NCI-H2196 (cell line): ENCODE measurements around the gene RNH1.

Experiments used
- DNase-seq: peaks from one replicate; lab custom pipeline; 2025; ENCODE audit not compliant: unreplicated experiment; lab: John Stamatoyannopoulos, UW

The RNH1 gene

DNA sequence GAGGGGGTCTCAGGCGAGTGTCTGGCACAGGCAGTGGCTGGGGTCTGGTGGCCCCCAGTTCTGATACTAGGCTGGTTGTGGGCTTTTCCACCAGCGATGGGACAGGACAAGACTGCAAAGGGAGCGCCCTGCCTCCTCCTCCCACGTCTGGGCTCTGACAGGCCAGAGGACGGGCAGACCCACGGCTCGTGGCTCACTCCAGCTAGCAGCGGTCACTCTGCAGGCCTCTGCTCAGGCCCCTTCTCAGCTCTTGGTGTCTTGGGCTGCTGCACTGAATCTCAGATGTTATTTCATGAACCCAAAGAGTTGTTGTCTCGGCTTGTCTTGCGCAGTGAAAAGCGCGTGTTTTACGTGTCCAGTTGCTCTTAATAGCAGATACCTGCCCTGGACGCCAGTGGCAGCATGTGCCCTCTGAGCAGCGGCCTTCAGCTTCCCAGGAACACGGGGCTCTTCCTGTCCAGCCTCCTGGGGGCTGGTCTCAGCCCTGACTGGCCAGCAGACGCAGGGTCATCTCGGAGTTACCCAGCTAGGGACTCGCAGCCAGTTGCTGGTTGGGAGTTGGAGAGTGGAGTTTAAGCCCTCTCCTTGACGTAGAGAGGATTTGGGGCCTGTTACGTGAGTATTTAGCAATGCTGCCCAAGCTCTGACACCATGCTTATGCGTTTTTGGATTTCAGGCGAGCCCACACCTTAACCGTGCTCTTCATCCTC, 47.4 kb downstream of the RNH1 start:
- DNase-seq: no peak

DNA sequence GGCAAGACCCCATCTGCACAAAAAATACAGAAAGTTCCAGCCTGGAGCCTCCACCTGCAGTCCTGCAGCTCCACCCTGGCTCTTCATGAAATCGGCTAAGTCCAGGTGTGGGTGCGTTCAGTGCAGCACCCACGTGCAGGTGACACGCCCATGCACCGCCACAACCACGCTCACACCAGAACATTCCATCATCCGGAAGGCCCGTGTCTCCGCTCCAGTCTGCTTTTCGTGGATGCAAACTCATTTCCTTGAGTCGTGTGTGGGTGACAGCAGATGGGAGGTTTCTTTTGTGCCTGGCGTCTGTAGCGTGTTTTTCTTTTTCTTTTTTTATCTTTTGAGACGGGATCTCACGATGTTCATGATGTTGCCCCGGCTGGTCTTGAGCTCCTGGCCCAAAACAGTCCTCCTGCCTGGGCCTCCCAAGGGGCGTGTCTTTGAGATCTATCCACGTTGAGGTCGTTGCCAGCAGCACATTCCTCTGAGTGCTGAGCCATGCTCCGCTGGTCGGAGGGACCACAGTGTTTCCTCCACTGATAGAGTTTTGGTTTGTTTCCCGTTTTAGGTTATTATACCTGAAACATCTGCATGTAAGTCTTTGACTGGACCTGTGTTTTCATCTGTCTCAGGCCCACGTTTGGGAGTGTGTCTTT, 49.8 kb downstream of the RNH1 start:
- DNase-seq: no peak

DNA sequence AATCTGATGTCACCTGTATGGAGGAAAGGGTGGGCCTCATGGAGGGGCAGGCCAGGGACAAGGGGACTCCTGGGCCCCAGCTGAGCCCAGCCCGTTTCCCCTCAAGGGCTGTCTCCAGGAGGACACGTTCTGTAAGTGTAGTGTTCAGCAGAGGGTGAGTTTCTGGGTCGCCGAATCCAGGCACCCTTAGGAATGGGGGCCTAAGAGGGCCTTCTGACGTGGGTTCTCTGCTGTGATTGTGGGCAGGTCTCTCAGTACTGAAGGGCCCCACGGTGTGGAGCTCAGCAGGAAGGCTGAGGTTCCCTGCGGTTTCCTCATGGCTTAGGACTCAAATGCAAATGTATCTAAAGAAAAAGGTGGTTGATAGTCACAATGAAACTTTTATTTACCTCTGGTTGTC, 50.5 kb downstream of the RNH1 start:
- no peak for DNase-seq

DNA sequence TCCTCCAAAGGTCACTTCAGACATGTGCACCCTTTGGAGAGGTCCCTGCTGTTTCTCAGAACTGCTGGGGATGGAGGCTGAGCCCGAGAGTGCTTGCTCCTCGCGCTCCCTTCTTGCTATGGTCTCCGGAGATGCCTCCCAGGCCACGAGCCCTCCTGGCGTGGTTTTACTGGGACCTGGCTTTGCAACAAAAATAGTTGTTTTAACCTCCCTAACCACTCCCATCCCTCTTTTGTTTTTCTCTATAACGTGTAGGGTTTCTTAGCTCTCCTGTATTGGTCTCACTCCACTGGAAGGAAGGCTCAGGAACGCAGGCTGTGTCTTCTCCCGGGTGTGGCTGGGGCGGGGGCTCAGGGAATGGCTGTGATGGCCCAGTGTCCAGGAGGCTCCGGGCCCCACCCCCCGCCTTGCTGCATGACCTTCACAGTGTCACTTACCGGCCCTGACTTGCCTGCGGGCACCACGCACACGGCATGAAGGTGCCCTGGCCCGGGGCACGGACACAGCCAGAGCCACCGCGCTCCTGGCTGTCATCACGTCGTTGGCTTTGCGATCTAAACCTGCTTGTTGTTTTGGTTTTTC, 51.4 kb downstream of the RNH1 start:
- no peak for DNase-seq

DNA sequence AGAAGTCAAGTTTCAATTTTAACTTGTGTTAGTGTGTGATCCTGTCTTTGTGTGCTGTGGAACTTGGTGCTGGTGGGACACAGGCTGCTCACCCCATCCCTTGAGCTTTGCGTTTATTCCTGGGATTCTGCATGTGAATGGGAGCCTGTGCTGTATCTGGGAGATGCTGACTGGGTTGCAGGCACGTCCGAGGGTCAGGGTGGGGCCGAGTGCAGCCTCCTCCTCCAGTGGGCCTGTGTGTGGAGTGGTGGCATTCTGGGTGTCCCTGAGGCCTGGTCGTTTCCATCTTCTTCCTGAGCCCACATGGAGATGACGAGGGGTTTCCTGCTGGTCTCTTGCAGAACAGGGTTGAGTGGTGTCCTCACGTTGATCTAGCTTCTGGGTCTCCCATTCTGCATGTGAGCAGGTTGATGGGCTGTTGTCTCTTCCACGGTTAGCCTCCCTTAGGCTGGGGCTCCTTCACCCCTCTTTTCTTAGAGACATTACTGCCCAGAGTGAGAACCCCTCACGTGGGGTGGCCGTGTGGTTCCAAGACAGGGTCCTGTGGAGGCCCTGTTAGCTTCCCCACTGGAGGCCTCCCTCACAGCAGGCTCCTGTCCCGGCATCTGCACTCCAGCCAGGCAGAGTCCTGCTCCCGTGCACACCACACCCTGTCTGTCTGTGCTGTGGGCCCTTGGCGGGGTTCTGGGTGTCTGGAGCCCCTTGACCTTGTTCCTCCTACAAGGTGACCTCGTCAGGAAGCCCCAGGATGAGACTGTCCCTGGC, 52.1 kb downstream of the RNH1 start:
- no peak for DNase-seq

DNA sequence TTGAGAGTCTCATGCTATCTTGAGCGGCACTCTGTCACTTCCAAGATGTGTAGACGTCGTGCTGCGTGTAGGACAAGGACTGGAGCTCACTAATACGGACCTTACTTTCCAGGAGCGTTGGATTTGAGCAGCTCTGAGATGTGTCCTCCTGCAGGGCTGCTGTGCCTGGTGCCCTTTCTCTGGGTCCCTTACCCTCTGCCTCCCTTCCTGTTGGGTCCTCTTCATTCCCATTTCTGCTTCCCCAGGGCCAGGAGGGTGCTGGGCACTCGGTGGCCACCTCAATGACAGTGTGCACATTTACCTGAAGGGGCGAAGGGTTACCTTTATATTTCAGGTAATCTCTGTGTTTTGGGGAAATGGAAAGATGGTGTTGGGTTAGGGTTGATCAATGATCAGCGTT, 53.0 kb downstream of the RNH1 start:
- DNase-seq: no peak

DNA sequence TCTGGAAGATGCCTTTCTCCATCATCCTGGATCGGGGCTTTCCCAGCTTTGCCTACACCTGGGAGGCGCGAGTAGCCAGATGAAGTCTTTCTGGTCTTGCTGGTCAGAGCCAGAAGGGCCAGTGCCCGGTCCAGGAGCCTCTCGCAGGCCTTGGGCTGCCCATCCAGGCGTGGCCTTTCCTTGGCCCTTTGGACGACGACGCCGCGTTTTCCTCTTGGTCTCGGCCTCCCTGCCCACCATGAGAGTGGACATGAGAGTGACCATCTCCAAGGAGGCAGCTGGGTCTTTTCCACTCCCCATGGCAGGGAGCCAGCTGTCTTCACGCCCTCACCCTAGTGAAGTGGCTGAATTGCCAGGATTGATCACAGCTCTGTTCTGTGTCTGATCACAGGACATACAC, 53.5 kb downstream of the RNH1 start:
- no peak for DNase-seq

DNA sequence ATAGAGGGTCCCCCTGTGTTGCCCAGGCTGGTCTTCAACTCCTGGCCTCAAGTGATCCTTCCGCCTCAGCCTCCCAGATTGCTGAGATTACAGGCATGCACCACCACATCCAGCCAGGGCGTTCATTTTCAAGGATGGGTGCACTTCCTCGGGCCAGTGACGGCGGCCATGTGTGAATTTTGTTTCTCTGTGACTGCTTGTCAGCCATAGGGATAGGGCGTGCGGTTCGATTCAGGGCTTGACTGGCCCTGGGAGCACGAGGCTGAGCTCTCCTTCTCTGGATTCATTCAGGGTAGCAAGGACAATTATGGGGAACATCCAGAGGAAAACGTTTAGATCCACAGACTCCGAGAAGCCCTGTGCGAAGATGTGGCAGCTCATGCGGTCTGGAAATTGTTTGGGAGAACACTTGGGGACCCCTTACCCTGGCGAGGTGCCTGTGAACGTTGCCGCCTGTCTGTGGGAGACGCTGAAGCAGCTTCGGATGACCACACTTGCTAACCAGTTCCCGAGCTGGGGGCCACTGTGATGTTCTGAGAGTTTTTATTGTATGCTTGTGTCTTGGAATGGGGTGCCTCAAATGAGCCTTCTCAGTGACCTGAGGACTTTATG, 54.0 kb downstream of the RNH1 start:
- DNase-seq: no peak

DNA sequence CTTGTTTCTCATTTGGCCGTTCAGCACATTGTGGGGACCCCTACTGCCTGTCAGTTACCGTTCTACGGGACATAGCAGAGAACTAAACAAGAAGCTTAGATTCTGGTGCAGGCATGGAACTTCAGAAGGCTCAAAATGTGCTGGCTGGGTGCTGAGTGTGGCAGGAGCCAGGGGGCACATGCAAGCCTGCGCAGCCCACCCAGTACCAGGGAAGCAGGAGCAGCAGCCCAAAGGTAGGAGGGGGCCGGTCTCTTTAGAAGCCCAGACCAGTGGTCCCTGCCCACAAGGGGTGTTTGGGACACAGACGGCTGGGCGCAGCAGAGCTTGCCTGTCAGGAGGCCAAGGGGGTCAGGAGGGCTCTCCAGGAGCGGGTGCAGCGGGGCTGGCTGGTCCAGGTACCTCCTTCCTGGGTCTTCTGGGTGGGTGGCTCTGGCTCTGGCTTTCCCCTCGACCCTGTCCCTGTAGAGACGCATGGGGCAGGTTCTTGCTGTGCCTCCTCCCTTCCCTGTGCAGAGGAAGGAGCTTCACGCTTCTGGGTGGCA, 54.8 kb downstream of the RNH1 start:
- no peak for DNase-seq

DNA sequence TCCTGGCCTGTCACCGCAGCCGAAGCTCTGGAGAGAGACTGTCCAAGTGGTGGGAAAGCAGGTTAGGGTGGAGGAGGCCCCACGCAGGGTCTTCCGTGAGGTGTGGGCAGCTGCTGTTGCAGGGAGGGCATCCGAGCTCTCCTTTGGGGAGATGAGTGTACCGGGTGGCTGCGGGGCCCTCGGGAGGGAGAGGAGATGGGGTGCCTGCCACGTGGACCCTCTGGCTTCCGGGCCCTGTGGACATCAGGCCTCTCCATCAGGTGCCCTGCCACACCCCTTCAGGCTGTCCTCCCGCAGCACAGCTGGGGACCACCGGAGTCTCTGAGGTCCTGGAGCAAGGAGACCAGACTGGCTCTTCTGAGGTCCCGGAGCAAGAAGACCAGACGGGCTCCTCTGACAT, 55.3 kb downstream of the RNH1 start:
- DNase-seq: no peak

DNA sequence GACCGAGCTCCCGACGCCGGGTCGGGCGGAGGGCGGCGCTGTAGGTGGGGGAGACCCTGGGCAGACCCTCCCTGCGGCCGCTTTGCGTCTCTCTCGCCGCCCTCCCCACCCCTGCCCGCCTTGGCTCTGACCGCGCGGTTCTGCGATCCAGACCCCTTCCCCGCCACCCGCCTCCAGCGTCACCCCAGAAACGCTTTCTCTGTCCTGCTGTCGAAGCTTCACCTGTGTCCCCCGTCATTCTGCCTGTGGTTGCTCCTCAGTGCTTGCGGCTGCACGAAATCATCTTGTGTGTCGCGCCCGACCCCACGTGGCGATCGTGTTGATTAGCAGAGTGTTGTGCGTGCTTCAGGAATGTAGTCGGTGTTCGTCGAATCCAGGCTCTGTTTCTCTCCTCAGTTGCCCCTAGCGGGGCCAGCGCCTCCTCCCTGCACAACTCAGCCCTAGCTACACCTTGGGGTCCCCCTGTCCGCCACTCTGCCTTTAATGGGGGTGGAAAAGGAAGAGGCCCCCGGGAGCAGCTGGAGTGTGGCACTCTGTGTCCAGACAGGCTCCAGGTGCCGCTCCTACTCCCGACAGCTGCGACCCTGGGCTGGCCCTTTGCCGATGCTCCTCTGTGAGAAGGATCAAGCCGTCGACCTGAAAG, 56.1 kb downstream of the RNH1 start:
- peak; percentile 58 for DNase-seq

DNA sequence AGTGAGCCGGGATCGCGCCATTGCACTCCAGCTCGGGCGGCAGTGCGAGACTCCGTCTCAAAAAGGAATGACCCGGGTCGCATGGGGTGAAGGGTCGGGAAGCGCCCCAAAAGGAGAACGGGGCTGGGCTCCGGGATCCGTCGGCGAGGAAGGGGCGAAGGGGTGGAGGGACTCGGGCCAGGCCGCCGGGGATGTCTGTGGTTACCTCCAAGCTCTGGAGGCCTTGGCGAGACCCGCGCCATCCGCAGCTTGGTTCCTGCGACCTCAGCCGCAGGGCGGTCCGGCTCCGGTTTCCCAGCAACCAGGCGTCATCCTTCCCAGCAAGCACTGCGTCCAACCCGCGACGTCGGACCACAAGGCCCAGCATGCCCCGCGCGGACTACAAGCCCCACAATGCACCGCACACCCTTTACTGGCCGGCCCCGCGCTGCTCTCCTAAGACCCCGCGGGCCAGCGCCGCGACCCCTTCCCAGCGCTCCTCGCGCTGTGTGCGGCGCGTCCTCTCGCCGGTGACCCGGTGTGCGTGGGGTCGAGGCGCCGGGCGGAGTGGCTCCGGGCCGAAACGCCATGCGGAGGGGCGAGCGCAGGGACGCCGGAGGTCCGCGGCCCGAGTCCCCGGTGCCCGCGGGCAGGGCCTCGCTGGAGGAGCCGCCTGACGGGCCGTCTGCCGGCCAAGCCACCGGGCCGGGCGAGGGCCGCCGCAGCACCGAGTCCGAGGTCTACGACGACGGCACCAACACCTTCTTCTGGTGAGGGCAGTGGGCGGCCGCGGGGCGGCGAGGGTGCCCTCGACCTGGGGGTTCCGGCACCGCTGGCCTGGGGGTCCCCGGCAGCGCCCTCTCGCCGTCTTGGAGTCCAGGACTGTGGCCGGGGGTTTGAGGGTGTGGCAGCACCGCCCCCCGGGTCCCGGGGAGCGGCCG, 56.9 kb downstream of the RNH1 start, which contains the start of gene PTDSS2:
TSS of gene PTDSS2 (plus strand) at position 391 of the 920 bp plus-strand sequence. CDS start at position 568, 177 bp downstream.
- DNase-seq: peak; percentile 95

DNA sequence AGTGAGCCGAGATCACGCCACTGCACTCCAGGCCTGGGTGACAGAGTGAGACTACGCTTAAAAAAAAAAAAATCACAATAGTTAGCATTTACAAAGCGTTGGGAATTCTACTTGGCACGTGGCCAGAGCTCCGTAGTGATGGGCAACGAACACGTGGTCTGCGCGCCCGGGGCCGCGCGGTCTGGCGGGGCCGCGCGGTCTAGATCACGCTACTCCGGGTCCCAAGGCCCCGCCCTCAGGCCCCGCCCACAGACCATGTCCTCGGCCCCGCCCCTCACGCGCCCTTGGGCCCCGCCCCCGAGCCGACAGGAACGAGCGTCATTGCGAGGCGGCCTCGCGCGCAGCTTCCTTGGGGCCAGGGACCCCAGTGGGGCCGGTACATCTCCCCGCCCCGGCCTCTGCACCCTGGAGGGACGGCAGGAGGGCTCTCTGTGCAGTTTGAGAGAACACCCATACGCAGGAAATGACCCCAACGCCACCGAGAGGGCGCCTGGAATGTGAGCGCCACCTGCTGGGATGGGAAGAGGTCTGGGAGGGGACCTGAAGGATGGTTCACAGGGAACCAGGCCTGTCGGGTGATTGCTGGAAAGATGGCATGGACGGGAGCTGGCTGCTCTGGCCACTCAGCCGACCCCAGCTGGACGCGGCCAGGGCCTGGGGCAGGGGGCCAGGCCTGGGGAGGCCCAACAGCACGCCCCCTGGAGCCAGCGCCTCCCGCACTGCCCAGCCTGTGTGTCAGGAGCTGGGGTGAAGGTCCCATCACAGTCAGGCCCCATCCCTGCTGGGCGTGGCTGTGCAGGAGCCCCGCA, 58.9 kb downstream of the RNH1 start:
- peak; percentile 98 for DNase-seq

DNA sequence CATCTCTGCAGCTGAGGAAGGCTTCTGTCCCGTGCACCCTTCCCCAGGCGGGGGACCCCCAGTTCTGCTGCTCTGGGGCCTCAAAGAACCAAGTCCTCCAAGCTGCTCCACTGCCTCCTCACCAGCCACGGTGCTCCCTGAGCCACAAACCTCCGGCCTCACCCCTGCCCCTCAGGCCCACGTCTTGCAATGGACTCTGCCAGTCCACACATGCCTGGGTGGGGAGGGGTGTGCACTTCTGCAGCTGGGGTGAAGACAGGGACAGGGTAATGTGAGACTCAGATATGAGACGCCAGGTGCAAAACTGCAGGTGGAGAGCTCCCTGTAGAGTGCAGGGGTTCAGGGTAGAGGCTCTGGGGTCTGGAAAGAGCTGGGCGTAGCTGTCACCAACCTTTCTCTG, 60.2 kb downstream of the RNH1 start:
- peak; percentile 61 for DNase-seq

DNA sequence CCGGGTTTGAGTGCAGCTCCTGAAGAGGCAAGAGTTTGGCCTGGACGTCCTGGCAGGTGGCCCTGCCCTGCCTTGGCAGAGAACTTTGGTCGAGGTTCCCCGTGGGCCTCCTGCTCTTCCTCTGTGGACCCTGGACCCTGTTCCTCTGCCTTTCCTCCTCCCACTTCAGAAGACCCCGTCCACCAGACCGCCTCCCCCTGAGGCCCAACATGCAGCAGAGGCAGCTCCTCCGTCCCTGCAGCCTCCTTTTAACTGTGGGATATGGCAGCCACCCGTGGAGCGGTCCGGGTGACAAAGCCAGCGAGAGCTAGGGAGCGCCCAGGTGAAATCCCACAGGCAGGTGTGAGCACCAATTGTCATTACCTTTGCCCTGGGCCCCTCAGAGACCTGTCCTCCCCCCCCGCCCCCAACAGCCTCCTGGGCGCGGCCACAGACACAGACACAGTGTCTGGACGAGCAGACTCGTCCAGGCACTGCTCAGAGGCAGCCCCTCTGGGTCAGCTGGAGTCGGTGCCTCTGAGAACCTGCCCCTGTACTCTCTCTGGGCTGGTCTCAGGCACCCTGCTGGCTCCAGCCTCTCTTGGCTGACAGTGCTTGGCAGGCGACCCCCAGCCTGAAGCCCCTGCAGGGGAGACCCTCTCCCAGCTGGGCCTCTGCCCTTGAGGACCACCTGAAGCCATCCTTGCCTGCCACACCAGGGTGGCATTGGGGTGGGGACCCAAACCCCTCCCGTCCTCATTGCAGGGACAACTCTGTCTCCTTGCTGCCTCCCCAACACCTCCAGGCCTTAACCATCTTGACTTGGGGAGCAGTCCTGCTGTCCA, 61.1 kb downstream of the RNH1 start:
- DNase-seq: peak; percentile 16
